Activated T-cell treated with anti-CD3 and anti-CD28 coated beads, Interleukin-2, amount 50 U/mL, for 72 hours (primary cell): ENCODE data around the gene SYNRG. TPM values are rescaled to one million over a fixed set of nuclear protein-coding genes. Genes with fewer than 3 reads are reported as not detected.

Experiments
- ATAC-seq, 2 donors: fragments of 150-1000 bp; cut with Tn5 transposase; replicated peaks in 1 of 2; 2 replicates each; pipeline ENCODE4 v1.10.0; 2021; ENCODE audit warnings: moderate library complexity in 2 of 2, mild to moderate bottlenecking in 1 of 2
- DNase-seq, 2 donors: peaks; one replicate each; pipeline ENCODE4 v3.0.0; 2021 to 2022; ENCODE audit warnings: mixed read lengths in 1 of 2
- H3K27ac Mint-ChIP-seq: one replicate; pipeline ENCODE4 v1.8.0; 2022; ENCODE audit warnings: mild to moderate bottlenecking, moderate library complexity, mixed read lengths
- H3K27me3 Mint-ChIP-seq: one replicate; pipeline ENCODE4 v1.8.0; 2022; ENCODE audit warnings: low read depth, mixed read lengths
- H3K36me3 Mint-ChIP-seq, 2 donors: one replicate each; pipeline ENCODE4 v1.8.0; 2022; ENCODE audit warnings: mixed read lengths in 2 of 2, mild to moderate bottlenecking in 1 of 2; ENCODE audit not compliant: insufficient read depth in 2 of 2
- H3K4me1 Mint-ChIP-seq: one replicate; pipeline ENCODE4 v1.8.0; 2022; ENCODE audit warnings: low read depth, mixed read lengths
- H3K4me3 Mint-ChIP-seq, 2 donors: one replicate each; pipeline ENCODE4 v1.8.0; 2022; ENCODE audit warnings: mild to moderate bottlenecking in 2 of 2, mixed read lengths in 2 of 2, moderate library complexity in 2 of 2
- H3K9me3 Mint-ChIP-seq, 2 donors: one replicate each; pipeline ENCODE4 v1.8.0; 2022; ENCODE audit warnings: mixed read lengths in 2 of 2
- total RNA-seq, 2 donors: library from RNA; stranded (reverse); gene quantifications; one replicate each; pipeline ENCODE4 v1.2.3, GENCODE V29; 2022

SYNRG gene
- total RNA-seq, 2 donors from 2014 or later = 63.2 to 69.5 TPM

DNA sequence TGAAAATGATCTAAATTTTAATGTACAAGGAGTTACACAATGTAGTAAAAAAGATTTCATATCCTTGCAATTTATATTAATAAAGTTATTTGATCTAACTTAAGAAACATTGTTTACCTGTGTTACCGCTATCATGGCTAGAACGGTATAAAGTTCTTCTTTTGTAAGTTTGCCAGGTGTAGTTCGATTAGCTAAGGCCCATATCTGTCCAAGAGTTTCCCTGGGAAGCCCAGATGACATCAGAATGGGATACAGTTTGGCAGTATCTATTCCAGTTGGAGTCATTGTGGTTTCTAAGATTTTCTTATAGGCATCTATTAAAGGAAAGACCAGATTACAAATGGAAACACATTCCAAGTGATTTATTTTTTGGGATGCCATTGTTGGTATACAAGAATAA, 37.5 kb downstream of the SYNRG start:
- Mint-ChIP-seq H3K4me1 (no peaks in the 10 kb centered on the region), H3K9me3 (peaks cover 0 to 6% of the 10 kb centered on the region in 2 donors), H3K4me3 (no peak overlapping the region), H3K27me3 (no peaks in the 10 kb centered on the region), H3K27ac (no peak overlapping the region), H3K36me3 (peaks cover 21 to 34% of the 10 kb centered on the region in 2 donors)
- ATAC-seq (no peak), DNase-seq (no peak)

DNA sequence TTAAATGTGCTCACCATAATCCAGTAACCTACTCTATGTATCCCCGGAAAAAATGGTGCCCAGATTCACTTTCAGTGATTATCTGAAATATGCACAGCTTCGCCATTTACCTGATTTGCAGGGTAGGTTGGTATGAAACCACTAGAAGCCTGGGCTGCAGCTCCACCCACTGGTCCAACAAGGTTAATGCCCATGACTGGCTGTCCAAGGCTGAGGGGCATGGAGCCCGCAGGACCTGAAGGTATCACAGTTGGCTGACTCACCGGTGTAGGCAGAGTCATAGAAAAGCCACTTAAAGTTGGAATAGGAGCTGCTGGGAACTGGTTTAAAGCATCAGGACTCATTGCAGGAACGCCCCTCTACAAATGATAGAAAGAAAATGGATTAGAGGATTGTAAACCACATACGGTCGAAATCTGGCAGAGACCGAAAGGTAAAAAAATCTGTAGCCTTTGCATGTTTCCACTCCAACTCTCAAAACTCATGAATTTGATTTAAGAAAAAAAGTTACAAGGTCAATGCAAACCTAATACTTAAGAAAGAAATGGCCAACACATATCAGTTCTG, 38.6 kb downstream of the SYNRG start:
- peaks cover 21 to 35% of the 10 kb centered on the region in 2 donors for H3K36me3 Mint-ChIP-seq
- no peak overlapping the region for H3K27ac Mint-ChIP-seq
- no peak overlapping the region for H3K4me3 Mint-ChIP-seq
- ATAC-seq = peak; percentile 41 to 43
- DNase-seq = peak; percentile 21 to 35
- H3K27me3 Mint-ChIP-seq = no peaks in the 10 kb centered on the region
- H3K4me1 Mint-ChIP-seq = no peaks in the 10 kb centered on the region
- peaks cover 0 to 6% of the 10 kb centered on the region in 2 donors for H3K9me3 Mint-ChIP-seq

DNA sequence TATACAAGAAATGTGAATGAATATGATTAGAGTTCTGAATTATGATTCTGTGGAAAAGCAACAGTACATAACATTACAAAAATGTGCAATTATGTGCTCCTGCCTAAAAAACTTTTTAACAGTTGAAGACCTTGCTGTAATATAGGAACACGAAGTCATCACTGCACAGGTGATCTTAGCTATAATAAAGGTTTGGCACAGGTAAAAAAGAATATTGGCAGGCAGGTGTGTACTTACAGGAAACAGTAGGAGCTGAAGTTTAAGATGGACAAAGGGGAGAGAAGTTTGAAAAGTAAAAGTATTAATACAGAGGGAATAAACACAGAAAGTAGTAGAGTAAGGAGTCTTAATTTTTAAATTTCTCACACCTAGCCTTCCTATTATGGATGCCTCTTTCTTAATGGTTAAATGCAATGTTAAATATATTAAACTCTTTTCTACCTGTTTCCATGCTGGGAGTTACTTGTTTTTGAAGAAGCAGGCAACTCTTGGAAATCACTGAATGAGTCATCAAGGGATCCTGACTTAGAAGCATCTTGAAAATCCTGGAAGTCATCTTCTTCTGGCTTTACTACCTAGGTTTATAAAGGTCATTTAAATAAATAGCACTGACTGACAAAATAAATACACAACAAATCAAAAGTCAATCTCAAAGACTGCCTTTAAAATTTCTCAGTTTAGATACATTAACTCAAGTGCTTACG, 40.7 kb downstream of the SYNRG start:
- ATAC-seq = no peak
- Mint-ChIP-seq H3K4me1 (no peaks in the 10 kb centered on the region), H3K36me3 (peaks cover 9 to 25% of the 10 kb centered on the region in 2 donors), H3K9me3 (no peaks in the 10 kb centered on the region), H3K27ac (peak overlapping the region; percentile 62), H3K4me3 (no peak overlapping the region), H3K27me3 (no peaks in the 10 kb centered on the region)
- no peak for DNase-seq

DNA sequence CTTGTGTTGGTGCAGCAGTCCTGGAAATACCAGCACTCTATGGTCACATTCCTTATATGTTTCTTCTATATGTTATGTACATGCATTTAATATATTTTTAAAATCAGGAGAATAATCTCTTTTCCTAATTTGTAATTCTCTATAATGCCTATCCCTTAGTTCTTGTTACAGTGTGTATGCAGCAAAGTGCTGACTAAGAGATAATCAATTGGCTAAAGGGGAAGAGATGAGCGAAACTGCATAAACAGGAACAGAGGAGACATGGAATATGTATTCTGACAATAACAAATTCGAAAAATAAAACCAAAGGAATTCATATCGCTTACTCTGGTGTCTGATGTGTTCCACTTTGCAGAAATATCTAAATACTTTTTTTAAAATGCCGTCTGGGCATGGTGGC, 41.7 kb downstream of the SYNRG start:
- no peaks in the 10 kb centered on the region for H3K4me1 Mint-ChIP-seq
- H3K4me3 Mint-ChIP-seq = no peak overlapping the region
- DNase-seq = no peak
- H3K9me3 Mint-ChIP-seq = no peaks in the 10 kb centered on the region
- H3K27me3 Mint-ChIP-seq = no peaks in the 10 kb centered on the region
- no peak overlapping the region for H3K27ac Mint-ChIP-seq
- H3K36me3 Mint-ChIP-seq = peaks cover 9 to 25% of the 10 kb centered on the region in 2 donors
- ATAC-seq = no peak

DNA sequence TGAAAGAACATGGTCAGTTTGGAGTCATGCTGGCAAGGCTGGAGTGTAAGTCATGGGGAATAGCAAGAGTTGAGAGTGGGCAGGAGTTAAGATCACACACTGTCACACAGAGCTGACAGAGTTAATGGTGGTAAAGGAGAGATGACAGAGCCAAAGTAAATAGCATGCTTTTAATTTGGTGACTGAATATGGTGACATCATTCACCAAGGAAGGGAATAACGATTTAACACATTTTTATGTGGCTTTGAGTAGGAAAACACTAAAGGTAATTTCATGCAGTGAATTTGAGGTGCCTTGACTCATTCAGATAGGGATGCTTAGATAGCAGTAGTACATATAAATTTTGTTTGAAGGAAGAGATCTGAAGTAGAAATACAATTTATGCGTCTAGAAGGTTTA, 42.1 kb downstream of the SYNRG start:
- ATAC-seq = no peak
- H3K9me3 Mint-ChIP-seq = no peaks in the 10 kb centered on the region
- H3K27ac Mint-ChIP-seq = no peak overlapping the region
- no peak for DNase-seq
- H3K4me3 Mint-ChIP-seq = no peak overlapping the region
- no peaks in the 10 kb centered on the region for H3K4me1 Mint-ChIP-seq
- H3K36me3 Mint-ChIP-seq = peaks cover 9 to 26% of the 10 kb centered on the region in 2 donors
- H3K27me3 Mint-ChIP-seq = no peaks in the 10 kb centered on the region

DNA sequence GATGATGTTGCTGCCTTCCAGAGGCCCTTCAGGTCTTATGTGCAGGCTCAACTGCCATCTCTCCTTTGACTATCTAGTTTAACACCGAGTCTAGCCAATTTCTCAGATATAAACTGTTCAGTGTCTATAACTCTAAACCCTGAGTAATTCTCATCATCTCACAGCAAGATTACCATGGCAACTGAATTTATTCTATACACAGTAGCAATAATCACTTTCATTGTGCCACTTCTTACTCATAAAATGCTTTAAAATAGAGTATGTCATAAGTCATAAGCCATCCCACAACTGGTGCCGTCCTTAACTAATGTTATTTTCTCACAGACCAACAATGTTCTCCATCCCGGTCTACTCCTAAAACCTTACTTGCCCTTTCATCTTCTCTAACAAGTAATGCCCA, 45.0 kb downstream of the SYNRG start:
- ATAC-seq (peak; percentile 18 to 36), DNase-seq (no peak)
- Mint-ChIP-seq H3K27me3 (no peaks in the 10 kb centered on the region), H3K4me1 (no peaks in the 10 kb centered on the region), H3K9me3 (no peaks in the 10 kb centered on the region), H3K27ac (peak overlapping the region; percentile 62), H3K4me3 (no peak overlapping the region), H3K36me3 (peaks cover 9 to 31% of the 10 kb centered on the region in 2 donors)

DNA sequence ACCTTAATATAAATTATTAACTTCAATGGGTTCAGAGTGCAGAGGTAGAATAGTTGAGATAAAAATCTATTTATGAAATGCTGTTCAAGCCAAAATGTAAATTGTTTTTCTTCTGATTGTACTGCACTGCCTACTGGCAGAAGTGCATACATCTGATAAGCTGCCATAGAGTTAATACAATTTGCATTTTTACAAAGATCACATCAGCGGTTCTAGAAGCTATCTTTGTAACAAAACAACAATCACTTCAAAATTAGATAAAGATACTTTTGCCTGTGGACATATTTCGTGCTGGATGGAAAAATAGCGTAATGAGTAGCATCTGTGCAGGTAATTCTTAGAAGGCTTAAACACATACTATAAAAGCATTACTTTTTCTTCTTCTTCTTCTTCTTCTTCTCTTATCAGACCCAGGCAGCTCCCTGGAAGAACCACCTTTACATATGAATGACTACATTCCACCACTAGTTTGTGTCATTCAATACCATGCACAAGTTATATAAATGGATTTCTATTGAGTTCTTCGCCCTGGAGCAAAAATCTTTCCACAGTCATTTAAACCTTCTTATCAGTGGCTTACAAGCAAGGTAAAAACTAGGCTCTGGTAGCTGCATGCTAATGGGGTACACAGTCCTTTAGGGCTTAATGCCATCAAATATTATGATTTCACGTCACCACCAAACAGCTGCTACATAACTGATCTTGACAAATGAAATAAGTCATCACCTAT, 47.0 kb downstream of the SYNRG start:
- Mint-ChIP-seq H3K27ac (peak overlapping the region; percentile 29), H3K9me3 (no peaks in the 10 kb centered on the region), H3K4me1 (no peaks in the 10 kb centered on the region), H3K4me3 (no peak overlapping the region), H3K27me3 (no peaks in the 10 kb centered on the region), H3K36me3 (peaks cover 8 to 25% of the 10 kb centered on the region in 2 donors)
- DNase-seq = no peak
- ATAC-seq = no peak

DNA sequence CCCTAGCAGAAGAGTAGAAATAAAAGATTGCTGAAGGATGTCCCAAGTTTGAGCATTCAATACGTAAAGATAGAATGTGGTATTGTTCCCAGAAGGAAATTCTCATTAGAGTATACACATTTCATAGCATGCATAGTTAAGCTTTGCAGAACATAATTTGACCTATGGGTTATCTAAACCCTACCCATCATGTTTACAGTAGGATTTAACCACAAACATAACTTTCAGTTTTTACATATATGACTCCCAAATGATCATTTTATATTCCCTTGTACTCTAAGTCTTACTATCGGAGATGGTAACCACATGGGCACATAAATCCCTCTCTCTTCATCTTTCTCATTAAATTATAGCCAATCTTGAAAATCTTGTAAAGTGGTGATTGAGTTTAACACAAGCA, 50.9 kb downstream of the SYNRG start:
- Mint-ChIP-seq H3K9me3 (no peaks in the 10 kb centered on the region), H3K4me3 (no peak overlapping the region), H3K27me3 (no peaks in the 10 kb centered on the region), H3K36me3 (peaks cover 4 to 21% of the 10 kb centered on the region in 2 donors), H3K27ac (peak overlapping the region; percentile 53), H3K4me1 (peaks cover under 1% of the 10 kb centered on the region)
- ATAC-seq (no peak), DNase-seq (no peak)

DNA sequence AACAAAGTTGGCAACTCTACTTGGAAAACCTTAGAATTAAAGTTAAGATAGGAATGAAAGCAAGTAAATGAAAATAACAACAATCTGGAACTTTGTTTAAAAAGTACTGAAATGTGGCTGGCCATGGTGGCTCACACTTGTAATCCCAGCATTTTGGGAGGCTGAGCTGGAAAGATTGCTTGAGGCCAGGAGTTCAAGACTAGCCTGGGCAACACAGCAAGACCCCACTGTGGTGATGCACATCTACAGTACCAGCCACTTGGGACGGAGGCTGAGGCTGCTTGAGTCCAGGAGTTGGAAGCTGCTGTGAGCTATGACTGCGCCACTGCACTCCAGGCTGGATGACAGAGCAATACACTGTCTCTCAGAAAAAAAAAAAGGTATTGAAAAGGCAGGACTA, 51.7 kb downstream of the SYNRG start:
- H3K36me3 Mint-ChIP-seq = peaks cover 4 to 27% of the 10 kb centered on the region in 2 donors

DNA sequence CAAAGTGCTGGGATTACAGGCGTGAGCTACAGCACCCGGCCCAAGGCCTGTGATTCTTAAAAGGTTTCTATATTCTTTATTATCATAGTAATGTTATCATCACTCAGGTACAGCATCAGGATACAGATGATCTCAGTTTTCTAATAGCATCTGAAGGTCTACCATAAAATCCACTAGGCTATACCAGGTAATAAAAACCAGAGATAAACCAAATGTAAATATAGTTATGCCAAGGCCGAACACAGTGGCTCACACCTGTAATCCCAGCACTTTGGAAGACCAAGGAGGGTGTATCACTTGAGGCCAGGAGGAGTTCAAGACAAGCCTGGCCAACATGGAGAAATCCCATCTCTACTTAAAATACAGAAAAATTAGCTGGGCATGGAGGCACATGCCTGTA, 53.8 kb downstream of the SYNRG start:
- H3K4me1 Mint-ChIP-seq = peaks cover 27% of the 10 kb centered on the region
- H3K9me3 Mint-ChIP-seq = no peaks in the 10 kb centered on the region
- H3K27ac Mint-ChIP-seq = no peak overlapping the region
- ATAC-seq = no peak
- H3K36me3 Mint-ChIP-seq = peaks cover 4 to 22% of the 10 kb centered on the region in 2 donors
- no peak overlapping the region for H3K4me3 Mint-ChIP-seq
- no peaks in the 10 kb centered on the region for H3K27me3 Mint-ChIP-seq
- no peak for DNase-seq

More for the DNA sequence above, 51.7 kb downstream of the SYNRG start:
- Mint-ChIP-seq H3K27me3 (no peaks in the 10 kb centered on the region), H3K4me1 (peaks cover 8% of the 10 kb centered on the region), H3K4me3 (no peak overlapping the region), H3K9me3 (no peaks in the 10 kb centered on the region), H3K27ac (no peak overlapping the region)
- no peak for DNase-seq
- no peak for ATAC-seq

DNA sequence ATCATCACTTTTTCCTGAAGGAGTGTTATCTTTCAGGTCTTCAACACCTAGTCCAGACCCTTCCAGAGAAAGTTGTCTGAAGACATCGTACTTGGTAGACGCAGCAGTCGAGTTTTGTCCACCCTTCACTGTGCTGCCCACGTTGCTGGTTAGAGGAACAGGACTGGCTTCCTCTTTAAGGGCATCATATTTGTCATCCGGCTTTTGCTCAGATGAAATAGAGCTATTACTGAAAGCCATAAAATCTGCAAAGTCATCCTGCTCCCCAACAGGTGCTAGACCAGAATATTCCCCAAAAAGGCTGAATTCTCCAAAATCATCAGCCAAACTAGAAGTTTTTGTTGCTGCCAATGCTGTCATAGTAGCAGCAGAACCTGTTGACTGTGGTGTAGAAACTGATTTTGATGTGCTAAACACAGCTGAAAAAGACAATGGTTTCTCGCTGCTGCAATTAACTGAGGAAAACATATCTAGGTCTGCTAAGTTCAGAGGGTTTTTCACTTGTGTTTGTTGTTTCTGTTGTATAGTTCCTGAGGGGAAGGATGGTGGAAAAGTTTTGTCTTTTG, 55.7 kb downstream of the SYNRG start:
- H3K4me3 Mint-ChIP-seq = no peak overlapping the region
- peak overlapping the region; percentile 73 for H3K27ac Mint-ChIP-seq
- no peak for ATAC-seq
- H3K27me3 Mint-ChIP-seq = no peaks in the 10 kb centered on the region
- peaks cover 33% of the 10 kb centered on the region for H3K4me1 Mint-ChIP-seq
- peaks cover 1 to 19% of the 10 kb centered on the region in 2 donors for H3K36me3 Mint-ChIP-seq
- H3K9me3 Mint-ChIP-seq = no peaks in the 10 kb centered on the region
- DNase-seq = no peak

DNA sequence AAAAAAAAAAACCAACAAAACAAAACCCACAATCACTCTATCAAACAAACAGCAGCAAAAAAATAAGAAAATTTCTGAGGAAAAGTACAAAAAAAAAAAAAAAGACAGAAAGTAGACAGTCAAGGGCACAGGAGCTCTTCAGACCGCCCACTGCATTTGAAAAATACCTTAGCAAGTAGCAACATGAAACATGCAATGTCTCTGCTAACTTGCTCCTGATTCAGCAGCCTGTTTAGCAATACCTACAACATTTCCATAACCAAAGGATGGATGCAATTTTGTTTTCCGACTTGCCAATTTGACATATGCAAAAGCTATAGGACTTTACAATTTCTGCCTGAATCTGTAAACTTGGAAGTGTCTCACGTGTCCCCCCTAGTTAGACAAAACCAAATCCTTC, 57.4 kb downstream of the SYNRG start:
- ATAC-seq (no peak), DNase-seq (no peak)
- H3K36me3 Mint-ChIP-seq = peaks cover 0 to 20% of the 10 kb centered on the region in 2 donors
- no peaks in the 10 kb centered on the region for H3K27me3 Mint-ChIP-seq
- no peaks in the 10 kb centered on the region for H3K9me3 Mint-ChIP-seq
- H3K4me1 Mint-ChIP-seq = peaks cover 45% of the 10 kb centered on the region
- H3K27ac Mint-ChIP-seq = peak overlapping the region; percentile 49
- no peak overlapping the region for H3K4me3 Mint-ChIP-seq

DNA sequence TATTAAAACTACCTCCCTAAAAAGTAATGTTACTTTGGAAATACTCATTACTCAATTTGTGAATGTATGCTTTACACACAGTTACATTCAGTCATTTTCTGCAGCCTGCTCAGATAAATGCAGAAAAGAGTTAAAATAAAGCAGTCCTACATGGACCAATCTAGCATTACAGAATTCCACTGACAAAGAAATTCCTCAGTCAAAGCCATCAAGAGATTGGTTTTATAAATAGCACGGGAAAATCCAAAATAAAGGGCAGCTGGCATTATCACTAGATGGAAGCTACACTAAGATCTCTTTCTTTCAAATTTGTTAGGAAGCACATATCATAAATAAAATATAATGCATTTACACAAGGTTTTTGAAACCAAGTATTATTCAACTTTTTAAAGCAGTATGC, 61.2 kb downstream of the SYNRG start:
- Mint-ChIP-seq H3K27ac (peak overlapping the region; percentile 40), H3K36me3 (peaks cover 0 to 16% of the 10 kb centered on the region in 2 donors), H3K9me3 (no peaks in the 10 kb centered on the region), H3K4me1 (peaks cover 49% of the 10 kb centered on the region), H3K27me3 (no peaks in the 10 kb centered on the region), H3K4me3 (no peak overlapping the region)
- no peak for ATAC-seq
- no peak for DNase-seq
